Suprapubic skin (tissue), 4 donors: ENCODE measurements around the gene PTPRN2. TPM values are rescaled to one million over a fixed set of nuclear protein-coding genes. Genes with fewer than 3 reads are reported as not detected.

Experiments
- DNase-seq, 2 donors: peaks; one replicate each; pipeline ENCODE4 v3.0.0-alpha.2; 2019; ENCODE audit warnings: low spot score in 2 of 2
- H3K27ac ChIP-seq: fragments of 200-600 bp; sonication (generic); one replicate; pipeline ENCODE4 v1.5.1; 2019
- H3K27me3 ChIP-seq: fragments of 200-600 bp; sonication (generic); one replicate; pipeline ENCODE4 v1.5.1; 2019
- H3K36me3 ChIP-seq: fragments of 200-600 bp; sonication (generic); one replicate; pipeline ENCODE4 v1.5.1; 2019
- H3K4me1 ChIP-seq: fragments of 200-600 bp; sonication (generic); one replicate; pipeline ENCODE4 v1.5.1; 2019
- H3K4me3 ChIP-seq: fragments of 200-600 bp; sonication (generic); one replicate; pipeline ENCODE4 v1.5.1; 2019; ENCODE audit warnings: mild to moderate bottlenecking
- H3K9me3 ChIP-seq: fragments of 200-600 bp; sonication (generic); one replicate; pipeline ENCODE4 v1.5.1; 2019
- CTCF ChIP-seq, 2 donors: fragments of 200-600 bp in 1 of 2; fragments of 450-650 bp in 1 of 2; sonication (generic) in 1 of 2; IDR thresholded peaks; one replicate each; pipeline ENCODE4 v1.5.1; 2016 to 2019; ENCODE audit warnings: antibody characterized with exemption in 2 of 2, mild to moderate bottlenecking in 1 of 2, moderate library complexity in 1 of 2
- EP300 ChIP-seq: sonication (generic); formaldehyde crosslinking; IDR thresholded peaks from one replicate; pipeline ENCODE4 v1.6.1; 2017; ENCODE audit warnings: antibody characterized with exemption
- POLR2A ChIP-seq, 2 donors: fragments of 450-650 bp; IDR thresholded peaks; one replicate each; pipeline ENCODE4 v1.6.1; 2017; ENCODE audit warnings: antibody characterized with exemption in 2 of 2, mild to moderate bottlenecking in 2 of 2, moderate library complexity in 2 of 2
- POLR2AphosphoS5 ChIP-seq, 3 donors: sonication (generic); formaldehyde crosslinking; IDR thresholded peaks; one replicate each; pipeline ENCODE4 v1.6.1; 2017; ENCODE audit warnings: antibody characterized with exemption in 3 of 3
- WGBS: methylation state at CpG from one replicate; pipeline ENCODE4 v1.1.5; 2018; 5-methylcytosine and 5-hydroxymethylcytosine counted together
- total RNA-seq, 4 donors: library from RNA; depleted of rRNA; stranded (reverse); fragments of >200 nt; gene quantifications; one replicate each; pipeline ENCODE4 v1.1.0, GENCODE V29; 2016

PTPRN2 gene
- total RNA-seq, 4 donors from 2014 or later = 0.23 to 1.8 (median 1.3) TPM

GRCh38 chr7:157587051-157587804 lies 1000.4 kb downstream of the PTPRN2 start:
- DNase-seq = no peak
- WGBS = 80% methylated on average over 8 of the region's 12 CpGs

GRCh38 chr7:157586426-157586955 lies 1001.1 kb downstream of the PTPRN2 start:
- TF ChIP-seq POLR2A (IDR thresholded peaks at IDR 0.05) (no peak), CTCF (IDR thresholded peaks at IDR 0.05) (no peak), POLR2AphosphoS5 (IDR thresholded peaks at IDR 0.05) (no peak), EP300 (no peak)
- H3K4me1 ChIP-seq = no peaks in the 10 kb centered on the region
- H3K9me3 ChIP-seq = no peaks in the 10 kb centered on the region
- no peak overlapping the region for H3K4me3 ChIP-seq
- no peak for DNase-seq
- no peak overlapping the region for H3K27ac ChIP-seq
- peaks cover 28% of the 10 kb centered on the region for H3K27me3 ChIP-seq
- 89% methylated on average over 12 of the region's 15 CpGs for WGBS
- no peaks in the 10 kb centered on the region for H3K36me3 ChIP-seq

More at GRCh38 chr7:157587051-157587804, 1000.4 kb downstream of the PTPRN2 start:
- Histone ChIP-seq H3K27ac (no peak overlapping the region), H3K9me3 (no peaks in the 10 kb centered on the region), H3K27me3 (peaks cover 28% of the 10 kb centered on the region), H3K4me3 (no peak overlapping the region), H3K4me1 (no peaks in the 10 kb centered on the region), H3K36me3 (no peaks in the 10 kb centered on the region)
- TF ChIP-seq POLR2A (IDR thresholded peaks at IDR 0.05) (no peak), POLR2AphosphoS5 (IDR thresholded peaks at IDR 0.05) (no peak), CTCF (IDR thresholded peaks at IDR 0.05) (no peak), EP300 (no peak)

GRCh38 chr7:157585113-157585861 lies 1002.3 kb downstream of the PTPRN2 start:
- 59% methylated on average over 9 of the region's 21 CpGs for WGBS
- H3K27ac ChIP-seq = no peak overlapping the region
- H3K36me3 ChIP-seq = no peaks in the 10 kb centered on the region
- no peaks in the 10 kb centered on the region for H3K4me1 ChIP-seq
- H3K9me3 ChIP-seq = no peaks in the 10 kb centered on the region
- H3K4me3 ChIP-seq = peak overlapping the region; percentile 1
- H3K27me3 ChIP-seq = peaks cover 38% of the 10 kb centered on the region
- no peak for TF ChIP-seq CTCF (IDR thresholded peaks at IDR 0.05)
- no peak for TF ChIP-seq EP300
- no peak for TF ChIP-seq POLR2AphosphoS5 (IDR thresholded peaks at IDR 0.05)
- no peak for TF ChIP-seq POLR2A (IDR thresholded peaks at IDR 0.05)
- DNase-seq = no peak

DNA sequence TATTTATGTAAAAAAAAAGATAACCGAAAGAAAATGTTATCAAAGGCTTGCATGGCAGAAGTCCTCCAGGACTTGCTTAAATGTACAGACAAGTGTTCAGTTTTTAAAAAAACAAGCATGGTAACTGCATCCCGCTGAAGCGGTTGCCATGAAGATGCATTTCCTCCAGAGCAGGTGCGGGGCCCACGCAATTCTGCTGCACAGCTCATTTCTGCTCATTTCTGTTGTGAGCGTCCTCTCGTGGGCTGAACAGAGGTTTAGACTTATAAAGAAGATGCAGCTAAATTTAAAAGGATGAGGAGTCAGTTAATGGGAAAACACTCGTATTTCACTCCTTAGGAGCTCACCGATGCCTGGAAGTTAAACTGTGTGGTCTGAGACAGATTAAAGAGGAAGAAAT lies 1003.2 kb downstream of the PTPRN2 start:
- WGBS = 83% methylated on average over 9 of the region's 9 CpGs
- no peaks in the 10 kb centered on the region for H3K4me1 ChIP-seq
- no peaks in the 10 kb centered on the region for H3K36me3 ChIP-seq
- no peaks in the 10 kb centered on the region for H3K9me3 ChIP-seq
- no peak overlapping the region for H3K27ac ChIP-seq
- TF ChIP-seq POLR2AphosphoS5 (IDR thresholded peaks at IDR 0.05) (no peak), POLR2A (IDR thresholded peaks at IDR 0.05) (no peak)
- no peak overlapping the region for H3K4me3 ChIP-seq
- peaks cover 39% of the 10 kb centered on the region for H3K27me3 ChIP-seq
- no peak for DNase-seq

GRCh38 chr7:157581740-157582139 lies 1005.9 kb downstream of the PTPRN2 start:
- Histone ChIP-seq H3K4me3 (no peak overlapping the region), H3K36me3 (no peaks in the 10 kb centered on the region), H3K4me1 (no peaks in the 10 kb centered on the region), H3K27me3 (peaks cover 37% of the 10 kb centered on the region), H3K27ac (no peak overlapping the region), H3K9me3 (no peaks in the 10 kb centered on the region)
- no peak for DNase-seq
- 74% methylated on average over 14 of the region's 15 CpGs for WGBS
- TF ChIP-seq EP300 (no peak), POLR2A (IDR thresholded peaks at IDR 0.05) (no peak), CTCF (IDR thresholded peaks at IDR 0.05) (no peak), POLR2AphosphoS5 (IDR thresholded peaks at IDR 0.05) (no peak)
